Measurements from ENCODE around the gene CCNJL.

CCNJL gene

DNA sequence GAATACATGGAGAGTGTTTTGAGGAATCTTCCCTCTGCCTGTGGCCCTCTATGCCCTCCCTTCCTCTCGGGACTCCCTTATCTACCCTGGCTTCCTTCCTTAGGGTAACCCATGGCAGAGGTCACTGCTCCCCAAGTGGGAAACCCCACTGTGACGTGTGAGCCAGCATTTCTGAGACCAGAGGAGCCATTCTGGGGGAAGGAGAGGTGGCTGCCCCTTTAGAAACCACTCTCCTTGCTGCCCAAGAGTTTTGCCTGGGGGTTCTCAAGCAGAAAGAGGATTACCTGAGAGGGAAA is 23.1 kb downstream of the CCNJL start:
- H3K4me3 ChIP-seq (ENCODE audit: low read depth in 1 of 2, low read length in 2 of 2), result no peak overlapping the region
- H3K27ac ChIP-seq (ENCODE audit: low read length), result no peak overlapping the region
- no peaks in the 10 kb centered on the region for H3K9me3 ChIP-seq (ENCODE audit: control insufficient read depth in 1 of 2, low read length in 2 of 2)
- peaks cover 0 to 12% of the 10 kb centered on the region in 2 donors for H3K4me1 ChIP-seq (ENCODE audit: control insufficient read depth in 1 of 2, insufficient read depth in 2 of 2, low read length in 2 of 2)
- H3K36me3 ChIP-seq (ENCODE audit: control insufficient read depth in 1 of 2, insufficient read depth in 2 of 2, low read length in 2 of 2), result no peaks in the 10 kb centered on the region
- no peaks in the 10 kb centered on the region for H3K27me3 ChIP-seq (ENCODE audit: low read depth, low read length)

DNA sequence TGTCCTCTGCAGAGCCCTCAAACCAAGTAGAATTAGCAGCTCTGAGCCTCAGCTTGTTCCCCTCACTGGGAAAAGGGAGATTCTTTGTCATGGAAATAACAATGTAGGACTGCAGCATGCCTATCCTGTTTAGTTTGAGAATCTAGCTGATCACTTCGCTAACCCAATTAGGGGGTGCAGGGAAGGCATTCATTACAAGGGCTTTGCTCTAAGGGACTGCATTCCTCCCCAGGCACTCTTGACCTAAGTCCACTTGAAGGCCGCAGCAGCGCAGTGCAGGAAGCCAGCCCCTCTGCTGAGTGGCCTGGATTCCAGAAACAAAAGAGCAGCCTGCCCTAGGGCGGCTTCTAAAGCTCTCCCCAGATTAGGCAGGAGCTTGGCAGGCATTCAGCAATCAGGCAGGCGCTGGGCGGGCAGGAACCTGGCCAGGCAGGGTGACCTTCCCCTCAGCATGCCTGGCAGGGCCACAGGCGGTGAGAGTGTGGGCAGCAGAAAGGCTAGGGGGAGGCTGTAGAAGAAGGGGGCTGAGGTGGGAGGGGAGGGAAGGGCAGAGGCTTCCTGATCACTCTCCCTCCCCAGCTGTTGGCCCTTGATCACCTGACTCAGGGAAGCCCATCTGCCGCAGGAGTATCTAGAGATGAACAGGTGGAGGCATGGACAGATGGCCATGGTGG is 24.8 kb downstream of the CCNJL start:
- H3K27me3 ChIP-seq (ENCODE audit: low read depth, low read length), result no peaks in the 10 kb centered on the region
- no peak overlapping the region for H3K27ac ChIP-seq (ENCODE audit: low read length)
- peaks cover 0 to 12% of the 10 kb centered on the region in 2 donors for H3K4me1 ChIP-seq (ENCODE audit: control insufficient read depth in 1 of 2, insufficient read depth in 2 of 2, low read length in 2 of 2)
- H3K36me3 ChIP-seq (ENCODE audit: control insufficient read depth in 1 of 2, insufficient read depth in 2 of 2, low read length in 2 of 2), result no peaks in the 10 kb centered on the region
- H3K4me3 ChIP-seq (ENCODE audit: low read depth in 1 of 2, low read length in 2 of 2), result no peak overlapping the region
- H3K9me3 ChIP-seq (ENCODE audit: control insufficient read depth in 1 of 2, low read length in 2 of 2), result no peaks in the 10 kb centered on the region

DNA sequence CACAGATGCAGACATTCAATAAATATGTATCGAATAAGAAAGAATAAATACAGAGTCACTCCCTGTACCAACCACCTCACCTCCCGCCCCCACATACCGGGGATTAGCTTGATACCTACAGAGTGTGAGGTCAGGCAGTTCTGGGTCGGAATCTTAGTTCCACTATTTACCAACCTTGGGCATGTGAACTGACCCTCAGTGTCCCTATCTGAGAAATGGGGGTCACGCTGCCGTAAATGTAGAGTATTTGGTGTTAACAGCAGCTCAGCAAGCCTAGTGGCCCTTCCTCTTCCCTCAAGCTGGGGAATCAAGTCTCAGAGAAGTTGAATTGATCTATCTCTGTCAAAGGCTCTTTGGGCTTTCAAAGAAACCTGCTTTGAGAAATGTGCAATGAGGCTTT is 25.4 kb downstream of the CCNJL start:
- Histone ChIP-seq H3K27ac (ENCODE audit: low read length) (no peak overlapping the region), H3K27me3 (ENCODE audit: low read depth, low read length) (no peaks in the 10 kb centered on the region), H3K4me3 (ENCODE audit: low read depth in 1 of 2, low read length in 2 of 2) (no peak overlapping the region), H3K4me1 (ENCODE audit: control insufficient read depth in 1 of 2, insufficient read depth in 2 of 2, low read length in 2 of 2) (peaks cover 0 to 12% of the 10 kb centered on the region in 2 donors), H3K9me3 (ENCODE audit: control insufficient read depth in 1 of 2, low read length in 2 of 2) (no peaks in the 10 kb centered on the region), H3K36me3 (ENCODE audit: control insufficient read depth in 1 of 2, insufficient read depth in 2 of 2, low read length in 2 of 2) (no peaks in the 10 kb centered on the region)

DNA sequence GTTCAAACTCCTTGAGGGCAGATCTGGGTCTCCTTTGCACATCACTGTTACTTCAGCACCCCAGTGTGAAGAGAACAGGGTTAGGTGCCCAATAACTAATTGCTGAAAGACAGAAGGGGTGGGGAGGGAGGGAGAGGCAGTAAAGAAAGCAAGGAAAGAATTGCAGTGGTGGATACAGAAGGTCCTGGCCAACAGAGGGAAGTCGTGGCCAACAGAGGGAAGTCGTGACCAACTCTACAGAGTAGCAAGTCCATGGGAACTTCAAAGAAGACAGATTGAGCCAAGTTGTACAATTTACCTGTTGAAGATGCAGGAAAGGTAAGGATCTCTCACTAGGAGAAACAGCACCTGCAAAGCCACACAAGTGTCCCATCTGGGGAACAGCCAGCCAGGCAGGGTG is 27.0 kb downstream of the CCNJL start:
- Histone ChIP-seq H3K27ac (ENCODE audit: low read length) (no peak overlapping the region), H3K27me3 (ENCODE audit: low read depth, low read length) (no peaks in the 10 kb centered on the region), H3K4me1 (ENCODE audit: control insufficient read depth in 1 of 2, insufficient read depth in 2 of 2, low read length in 2 of 2) (peaks cover 0 to 12% of the 10 kb centered on the region in 2 donors), H3K9me3 (ENCODE audit: control insufficient read depth in 1 of 2, low read length in 2 of 2) (no peaks in the 10 kb centered on the region), H3K36me3 (ENCODE audit: control insufficient read depth in 1 of 2, insufficient read depth in 2 of 2, low read length in 2 of 2) (no peaks in the 10 kb centered on the region), H3K4me3 (ENCODE audit: low read depth in 1 of 2, low read length in 2 of 2) (no peak overlapping the region)

DNA sequence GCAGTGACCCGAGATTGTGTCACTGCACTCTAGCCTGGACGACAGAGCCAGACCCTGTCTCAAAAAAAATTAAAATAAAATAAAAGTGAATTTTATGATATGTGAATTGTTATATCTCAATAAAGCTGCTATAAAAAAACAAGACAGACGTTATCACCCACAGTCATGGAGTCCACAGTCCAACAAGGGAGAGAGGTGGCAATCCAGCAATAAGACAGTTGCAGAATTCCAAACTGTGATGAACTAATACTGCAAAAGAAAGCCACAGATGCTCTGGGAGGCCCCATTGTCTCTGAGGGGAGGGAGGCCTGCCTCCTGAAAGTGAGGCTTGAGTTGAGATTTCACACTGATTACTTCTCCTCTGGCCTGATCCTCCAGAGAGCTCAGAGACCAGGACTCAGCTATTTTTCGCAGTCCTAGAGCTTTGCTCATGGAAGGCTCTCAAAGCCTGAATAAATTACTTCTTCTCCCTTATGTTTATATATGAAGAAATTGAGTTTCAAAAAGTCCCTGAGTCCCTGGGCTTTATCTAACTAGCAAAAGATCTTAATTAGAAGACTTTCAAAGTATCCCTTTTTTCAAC is 28.0 kb downstream of the CCNJL start:
- Histone ChIP-seq H3K4me1 (ENCODE audit: control insufficient read depth in 1 of 2, insufficient read depth in 2 of 2, low read length in 2 of 2) (peaks cover 0 to 12% of the 10 kb centered on the region in 2 donors), H3K9me3 (ENCODE audit: control insufficient read depth in 1 of 2, low read length in 2 of 2) (no peaks in the 10 kb centered on the region), H3K36me3 (ENCODE audit: control insufficient read depth in 1 of 2, insufficient read depth in 2 of 2, low read length in 2 of 2) (no peaks in the 10 kb centered on the region), H3K27me3 (ENCODE audit: low read depth, low read length) (no peaks in the 10 kb centered on the region), H3K27ac (ENCODE audit: low read length) (no peak overlapping the region), H3K4me3 (ENCODE audit: low read depth in 1 of 2, low read length in 2 of 2) (no peak overlapping the region)

DNA sequence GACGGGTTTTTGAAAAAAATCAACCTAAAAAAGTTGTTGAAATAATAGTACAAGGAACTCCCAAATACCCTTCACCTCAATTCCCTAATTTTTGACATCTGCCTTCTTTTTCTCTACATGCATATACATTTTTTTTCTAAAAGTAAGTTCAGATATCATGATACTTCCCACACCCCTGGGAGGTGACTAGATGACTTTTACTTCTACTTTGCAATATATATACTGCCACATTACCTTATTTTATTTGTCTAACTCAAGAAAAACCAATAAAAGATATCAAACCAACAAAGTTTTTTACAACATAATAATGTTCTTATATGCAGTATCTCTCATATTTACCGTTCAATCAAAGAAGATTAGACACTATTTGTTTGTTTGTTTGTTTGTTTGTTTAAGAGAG is 31.1 kb downstream of the CCNJL start:
- H3K9me3 ChIP-seq (ENCODE audit: control insufficient read depth in 1 of 2, low read length in 2 of 2), result no peaks in the 10 kb centered on the region
- H3K27ac ChIP-seq (ENCODE audit: low read length), result no peak overlapping the region

DNA sequence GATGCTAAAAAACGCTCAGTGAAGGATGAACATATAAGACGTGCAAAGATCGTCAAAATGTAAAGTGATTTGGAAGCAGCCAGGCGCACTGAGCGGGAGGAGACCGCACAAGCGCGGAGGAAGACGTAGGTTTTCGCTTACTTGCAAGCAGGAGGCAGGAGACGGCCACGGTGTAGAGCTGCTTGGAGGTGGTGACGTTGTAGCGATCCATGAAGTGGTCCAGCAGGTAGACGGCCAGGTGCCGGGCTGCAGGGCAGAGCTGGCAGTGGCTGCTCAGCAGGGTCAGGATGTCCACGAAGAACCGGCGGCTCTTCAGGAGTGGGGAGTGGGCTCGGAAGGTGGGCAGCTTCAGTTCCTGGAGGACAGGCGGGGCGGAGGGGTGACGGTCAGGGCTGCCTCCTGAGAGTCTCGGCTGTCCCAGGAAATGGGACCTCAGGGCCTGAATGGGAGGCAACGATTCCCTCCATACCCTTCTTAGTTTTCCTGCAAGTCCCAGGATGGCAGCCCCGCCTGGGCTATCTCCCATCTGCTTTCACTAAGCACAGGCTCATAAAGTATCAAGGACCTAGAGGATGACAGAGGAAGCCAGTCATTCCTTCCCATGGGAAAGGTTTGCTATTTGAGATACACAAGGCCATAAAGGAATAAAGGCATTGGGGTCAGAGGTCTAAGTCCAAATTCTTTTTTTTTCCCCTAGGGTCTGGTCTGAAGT is 31.8 kb downstream of the CCNJL start:
- no peaks in the 10 kb centered on the region for H3K9me3 ChIP-seq (ENCODE audit: control insufficient read depth in 1 of 2, low read length in 2 of 2)
- no peaks in the 10 kb centered on the region for H3K27me3 ChIP-seq (ENCODE audit: low read depth, low read length)
- no peak overlapping the region for H3K27ac ChIP-seq (ENCODE audit: low read length)
- no peaks in the 10 kb centered on the region for H3K36me3 ChIP-seq (ENCODE audit: control insufficient read depth in 1 of 2, insufficient read depth in 2 of 2, low read length in 2 of 2)
- no peak overlapping the region for H3K4me3 ChIP-seq (ENCODE audit: low read depth in 1 of 2, low read length in 2 of 2)
- no peaks in the 10 kb centered on the region for H3K4me1 ChIP-seq (ENCODE audit: control insufficient read depth in 1 of 2, insufficient read depth in 2 of 2, low read length in 2 of 2)

More for the DNA sequence above, 31.1 kb downstream of the CCNJL start:
- no peak overlapping the region for H3K4me3 ChIP-seq (ENCODE audit: low read depth in 1 of 2, low read length in 2 of 2)
- no peaks in the 10 kb centered on the region for H3K27me3 ChIP-seq (ENCODE audit: low read depth, low read length)
- no peaks in the 10 kb centered on the region for H3K4me1 ChIP-seq (ENCODE audit: control insufficient read depth in 1 of 2, insufficient read depth in 2 of 2, low read length in 2 of 2)
- no peaks in the 10 kb centered on the region for H3K36me3 ChIP-seq (ENCODE audit: control insufficient read depth in 1 of 2, insufficient read depth in 2 of 2, low read length in 2 of 2)

DNA sequence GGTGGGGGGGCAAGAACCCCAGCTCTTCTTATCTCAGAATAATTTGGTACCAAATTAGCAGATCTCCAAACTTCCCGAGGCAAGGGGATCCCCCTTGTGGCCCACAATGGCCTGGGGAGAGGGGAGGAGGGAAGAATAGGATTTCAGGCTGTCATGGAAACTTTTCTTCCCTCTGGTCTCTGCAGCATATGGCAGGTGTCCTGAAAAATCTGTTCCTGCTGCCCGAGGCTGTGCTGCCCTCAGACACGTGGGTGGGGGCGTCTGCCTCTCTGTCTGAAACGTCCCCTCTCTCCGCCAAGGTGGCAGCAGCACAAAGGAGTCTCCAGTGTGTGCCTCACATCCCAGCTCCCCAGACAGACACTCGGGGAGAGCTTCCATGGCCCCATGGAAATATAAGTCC is 34.0 kb downstream of the CCNJL start:
- H3K36me3 ChIP-seq (ENCODE audit: control insufficient read depth in 1 of 2, insufficient read depth in 2 of 2, low read length in 2 of 2), result no peaks in the 10 kb centered on the region
- H3K27ac ChIP-seq (ENCODE audit: low read length), result no peak overlapping the region
- H3K9me3 ChIP-seq (ENCODE audit: control insufficient read depth in 1 of 2, low read length in 2 of 2), result no peaks in the 10 kb centered on the region
- H3K4me1 ChIP-seq (ENCODE audit: control insufficient read depth in 1 of 2, insufficient read depth in 2 of 2, low read length in 2 of 2), result no peaks in the 10 kb centered on the region
- no peaks in the 10 kb centered on the region for H3K27me3 ChIP-seq (ENCODE audit: low read depth, low read length)
- H3K4me3 ChIP-seq (ENCODE audit: low read depth in 1 of 2, low read length in 2 of 2), result no peak overlapping the region

DNA sequence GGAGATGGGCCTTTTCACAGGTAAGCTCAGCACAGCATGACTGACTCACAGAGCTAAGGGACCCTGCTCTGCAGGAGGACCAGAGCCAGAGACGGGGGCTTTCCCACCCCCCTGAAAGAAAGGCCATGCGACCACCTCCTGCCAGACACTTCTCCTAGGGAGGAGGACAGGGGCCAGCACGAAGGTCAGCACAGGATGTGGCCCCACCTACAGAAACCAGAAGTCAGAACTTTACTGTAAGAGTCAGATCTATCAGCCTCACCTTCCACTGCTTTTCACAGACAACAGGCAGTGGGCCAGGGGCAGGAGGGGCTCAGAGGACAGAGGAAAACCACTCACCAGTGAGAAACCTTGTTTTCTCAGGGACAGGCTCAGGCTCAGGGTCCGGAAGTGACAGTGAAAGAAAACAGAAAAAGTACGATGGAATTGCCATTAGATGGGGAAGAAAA is 37.9 kb downstream of the CCNJL start:
- Histone ChIP-seq H3K4me3 (ENCODE audit: low read depth in 1 of 2, low read length in 2 of 2) (no peak overlapping the region), H3K4me1 (ENCODE audit: control insufficient read depth in 1 of 2, insufficient read depth in 2 of 2, low read length in 2 of 2) (no peaks in the 10 kb centered on the region), H3K27ac (ENCODE audit: low read length) (no peak overlapping the region), H3K36me3 (ENCODE audit: control insufficient read depth in 1 of 2, insufficient read depth in 2 of 2, low read length in 2 of 2) (no peaks in the 10 kb centered on the region), H3K27me3 (ENCODE audit: low read depth, low read length) (no peaks in the 10 kb centered on the region), H3K9me3 (ENCODE audit: control insufficient read depth in 1 of 2, low read length in 2 of 2) (no peaks in the 10 kb centered on the region)

DNA sequence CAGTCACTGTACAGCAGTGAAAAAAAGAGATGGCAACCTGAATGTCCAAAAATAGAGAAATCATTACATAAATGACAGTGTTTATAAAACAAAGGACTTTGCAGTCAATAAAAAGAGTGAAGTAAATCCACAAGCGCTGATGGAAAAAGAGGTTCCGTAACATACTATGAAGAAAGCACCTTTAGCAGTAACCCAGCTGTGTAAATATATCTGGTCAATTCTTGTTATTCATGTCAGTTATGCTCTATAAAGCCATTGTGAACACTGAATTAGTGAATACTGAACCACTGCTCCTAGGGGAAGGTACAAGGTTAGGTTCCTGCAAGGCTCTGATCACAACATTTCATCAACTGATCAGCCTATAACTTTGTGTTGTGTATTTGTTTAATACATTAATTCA is 39.5 kb downstream of the CCNJL start:
- H3K4me1 ChIP-seq (ENCODE audit: control insufficient read depth in 1 of 2, insufficient read depth in 2 of 2, low read length in 2 of 2), result peaks cover 0 to 5% of the 10 kb centered on the region in 2 donors
- no peaks in the 10 kb centered on the region for H3K27me3 ChIP-seq (ENCODE audit: low read depth, low read length)
- H3K27ac ChIP-seq (ENCODE audit: low read length), result no peak overlapping the region
- H3K36me3 ChIP-seq (ENCODE audit: control insufficient read depth in 1 of 2, insufficient read depth in 2 of 2, low read length in 2 of 2), result no peaks in the 10 kb centered on the region
- no peak overlapping the region for H3K4me3 ChIP-seq (ENCODE audit: low read depth in 1 of 2, low read length in 2 of 2)
- no peaks in the 10 kb centered on the region for H3K9me3 ChIP-seq (ENCODE audit: control insufficient read depth in 1 of 2, low read length in 2 of 2)

DNA sequence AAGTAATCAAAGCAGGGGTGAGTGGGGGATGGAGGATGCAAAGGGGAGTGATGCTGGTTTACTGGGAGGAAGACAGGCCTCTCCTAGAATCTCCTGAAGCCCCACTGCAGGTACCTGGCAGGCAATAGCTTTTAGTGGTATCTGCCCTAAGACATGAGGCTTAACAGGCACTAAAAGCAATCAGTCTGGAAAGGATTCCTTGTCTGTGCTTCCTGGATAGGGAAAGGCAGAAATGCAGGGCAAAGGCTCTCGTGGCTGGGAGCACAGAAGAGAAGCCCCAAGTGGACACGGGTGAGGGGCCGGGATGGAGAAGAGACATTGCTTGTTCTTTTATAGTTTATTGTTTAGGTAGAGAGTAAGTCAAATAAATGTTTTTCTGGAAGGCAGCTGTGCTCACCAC is 40.1 kb downstream of the CCNJL start:
- H3K9me3 ChIP-seq (ENCODE audit: control insufficient read depth in 1 of 2, low read length in 2 of 2), result no peaks in the 10 kb centered on the region
- H3K27me3 ChIP-seq (ENCODE audit: low read depth, low read length), result no peaks in the 10 kb centered on the region
- no peak overlapping the region for H3K27ac ChIP-seq (ENCODE audit: low read length)
- H3K36me3 ChIP-seq (ENCODE audit: control insufficient read depth in 1 of 2, insufficient read depth in 2 of 2, low read length in 2 of 2), result no peaks in the 10 kb centered on the region
- peaks cover 0 to 5% of the 10 kb centered on the region in 2 donors for H3K4me1 ChIP-seq (ENCODE audit: control insufficient read depth in 1 of 2, insufficient read depth in 2 of 2, low read length in 2 of 2)
- no peak overlapping the region for H3K4me3 ChIP-seq (ENCODE audit: low read depth in 1 of 2, low read length in 2 of 2)

Data from muscle layer of duodenum (tissue), 2 donors.